Gastrocnemius medialis (tissue), 4 donors: ENCODE data around the gene ATP10A. TPM values are rescaled to one million over a fixed set of nuclear protein-coding genes. Genes with fewer than 3 reads are reported as not detected.

Experiments
- ATAC-seq, 2 donors: fragments of 150-250 bp; one replicate each; pipeline ENCODE4 v1.9.1; 2016
- DNase-seq, 2 donors: peaks; one replicate each; pipeline ENCODE4 v3.0.0-alpha.2; 2019
- H3K27ac ChIP-seq, 4 donors: fragments of 200-600 bp; sonication (generic); 1 replicate in 1 of 4; 2 replicates in 3 of 4; pipeline ENCODE4 v1.5.1; 2016 to 2018; ENCODE audit warnings: mild to moderate bottlenecking in 2 of 4, moderate library complexity in 1 of 4
- H3K27me3 ChIP-seq, 3 donors: fragments of 200-600 bp; sonication (generic) in 2 of 3; 1 replicate in 1 of 3; 2 replicates in 2 of 3; pipeline versions ENCODE4 v1.5.1 to v1.6.0; 2016 to 2019; ENCODE audit warnings: mild to moderate bottlenecking in 1 of 3, moderate library complexity in 1 of 3
- H3K36me3 ChIP-seq, 2 donors: fragments of 200-600 bp; sonication (generic) in 1 of 2; one replicate each; pipeline ENCODE4 v1.5.1; 2017 to 2018
- H3K4me1 ChIP-seq, 2 donors: fragments of 200-600 bp; sonication (generic) in 1 of 2; one replicate each; pipeline ENCODE4 v1.5.1; 2016 to 2017; ENCODE audit warnings: mild to moderate bottlenecking in 2 of 2
- H3K4me3 ChIP-seq, 4 donors: fragments of 200-600 bp; sonication (generic) in 3 of 4; 1 replicate in 1 of 4; 2 replicates in 3 of 4; pipeline ENCODE4 v1.5.1; 2016 to 2019; ENCODE audit warnings: mild to moderate bottlenecking in 2 of 4
- H3K9me3 ChIP-seq, 3 donors: fragments of 200-600 bp; sonication (generic) in 2 of 3; 1 replicate in 1 of 3; 2 replicates in 2 of 3; pipeline ENCODE4 v1.5.1; 2016 to 2019
- CTCF ChIP-seq, 5 experiments: fragments of 450-650 bp in 3 of 5; fragments of 200-600 bp in 2 of 5; sonication (generic) in 2 of 5; IDR thresholded peaks in 4 of 5; conservative IDR thresholded peaks in 1 of 5; 1 replicate in 4 of 5; 2 replicates in 1 of 5; pipeline ENCODE4 v1.5.1; 2016 to 2019; ENCODE audit warnings: antibody characterized with exemption in 5 of 5, mild to moderate bottlenecking in 3 of 5, moderate library complexity in 3 of 5
- POLR2A ChIP-seq, 2 donors: fragments of 450-650 bp; IDR thresholded peaks; one replicate each; pipeline ENCODE4 v1.6.1; 2017; ENCODE audit warnings: antibody characterized with exemption in 2 of 2, mild to moderate bottlenecking in 2 of 2, moderate library complexity in 2 of 2
- in situ Hi-C, 4 donors: fragments of 200-750 bp; cut with MboI; loops; one replicate each; pipeline versions ENCODE4 v1.15.0 to v1.8.0; 2017; ENCODE audit warnings: low sequenced_read_pairs in 4 of 4
- intact Hi-C: fragments of 100-400 bp; cut with DNase I; formaldehyde crosslinking; loops from one replicate; pipeline ENCODE4 v1.15.1; 2023; ENCODE audit warnings: low total_unique reads
- total RNA-seq, 4 donors: library from RNA; depleted of rRNA; stranded (reverse); fragments of >200 nt; gene quantifications; one replicate each; pipeline versions ENCODE4 v1.1.0 to v1.2.3, GENCODE V29; 2016

Gene ATP10A
- total RNA-seq, 4 donors from 2014 or later, result 0.36 to 0.56 (median 0.47) TPM

GRCh38 chr15:25701721-25702465 lies 161.2 kb downstream of the ATP10A start:
- Histone ChIP-seq H3K9me3 (no peaks in the 10 kb centered on the region), H3K27me3 (no peaks in the 10 kb centered on the region), H3K36me3 (no peaks in the 10 kb centered on the region), H3K27ac (no peak overlapping the region), H3K4me3 (no peak overlapping the region), H3K4me1 (no peaks in the 10 kb centered on the region)
- no peak for ATAC-seq
- in situ Hi-C loops, result loop anchor here in 1 of 4 donors (25.0 kb wide), 1 partner anchor 190 kb away; no protein-coding TSS in a partner anchor
- intact Hi-C loops, result no loop called here
- DNase-seq, result no peak
- TF ChIP-seq CTCF (IDR thresholded peaks at IDR 0.05 in 4 of 5, conservative IDR thresholded peaks at IDR 0.05 in 1 of 5) (no peak), POLR2A (IDR thresholded peaks at IDR 0.05) (no peak)

DNA sequence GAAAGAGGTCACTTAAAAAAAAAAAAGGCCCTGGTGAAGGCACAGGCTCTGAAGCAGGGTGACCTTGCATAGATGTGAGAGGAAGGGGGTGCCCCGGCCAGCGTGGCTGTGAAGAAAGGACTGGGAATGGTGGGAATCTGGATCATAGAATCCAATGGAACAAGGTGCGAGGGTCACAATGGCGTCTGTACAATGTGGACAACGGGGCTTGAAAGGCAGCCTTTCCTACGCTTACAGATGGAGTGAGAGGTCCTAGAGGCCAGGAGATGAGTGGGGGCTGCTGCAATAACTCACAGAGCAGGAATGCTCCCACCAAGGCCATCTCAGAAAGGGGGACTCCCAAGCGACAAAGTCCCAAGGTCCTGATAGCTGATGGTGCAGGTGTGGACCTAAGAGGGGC lies 162.2 kb downstream of the ATP10A start:
- no peaks in the 10 kb centered on the region for H3K36me3 ChIP-seq
- H3K27me3 ChIP-seq, result no peaks in the 10 kb centered on the region
- intact Hi-C loops, result no loop called here
- no peak overlapping the region for H3K27ac ChIP-seq
- no peak for DNase-seq
- no peaks in the 10 kb centered on the region for H3K4me1 ChIP-seq
- H3K9me3 ChIP-seq, result no peaks in the 10 kb centered on the region
- in situ Hi-C loops, result loop anchor here in 1 of 4 donors (25.0 kb wide), 1 partner anchor 189 kb away; no protein-coding TSS in a partner anchor
- H3K4me3 ChIP-seq, result no peak overlapping the region
- no peak for TF ChIP-seq CTCF (IDR thresholded peaks at IDR 0.05 in 4 of 5, conservative IDR thresholded peaks at IDR 0.05 in 1 of 5)
- no peak for TF ChIP-seq POLR2A (IDR thresholded peaks at IDR 0.05)
- no peak for ATAC-seq

DNA sequence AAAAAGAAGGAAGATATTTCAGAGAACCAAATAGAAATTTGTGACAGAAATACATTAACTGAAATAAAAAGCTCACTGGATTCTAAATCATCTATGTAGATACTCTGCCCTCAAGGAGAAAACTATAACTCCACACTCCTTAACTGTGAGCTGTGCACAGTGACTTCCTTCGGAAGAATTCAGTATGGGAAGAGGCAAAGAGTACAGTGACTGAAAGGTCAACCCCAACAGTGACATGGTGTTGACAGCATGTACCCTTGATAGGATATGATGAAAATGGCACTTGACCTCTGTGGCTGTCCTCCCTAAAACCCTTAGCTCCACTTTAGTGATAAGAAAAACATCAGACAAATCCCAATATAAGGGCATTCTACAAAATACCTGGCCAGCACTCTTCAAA lies 165.5 kb downstream of the ATP10A start:
- ATAC-seq (no peak), DNase-seq (no peak)
- no peak for TF ChIP-seq CTCF (IDR thresholded peaks at IDR 0.05 in 4 of 5, conservative IDR thresholded peaks at IDR 0.05 in 1 of 5)
- no peak for TF ChIP-seq POLR2A (IDR thresholded peaks at IDR 0.05)
- H3K9me3 ChIP-seq, result no peaks in the 10 kb centered on the region
- H3K36me3 ChIP-seq, result no peaks in the 10 kb centered on the region
- in situ Hi-C loops (loop anchor here in 3 of 4 donors (10.0 kb wide), 2 partner anchors 183 to 193 kb away; no protein-coding TSS in a partner anchor), intact Hi-C loops (no loop called here)
- H3K4me1 ChIP-seq, result peaks cover 0 to 3% of the 10 kb centered on the region in 2 donors
- no peak overlapping the region for H3K4me3 ChIP-seq
- H3K27ac ChIP-seq, result no peak overlapping the region
- H3K27me3 ChIP-seq, result no peaks in the 10 kb centered on the region

DNA sequence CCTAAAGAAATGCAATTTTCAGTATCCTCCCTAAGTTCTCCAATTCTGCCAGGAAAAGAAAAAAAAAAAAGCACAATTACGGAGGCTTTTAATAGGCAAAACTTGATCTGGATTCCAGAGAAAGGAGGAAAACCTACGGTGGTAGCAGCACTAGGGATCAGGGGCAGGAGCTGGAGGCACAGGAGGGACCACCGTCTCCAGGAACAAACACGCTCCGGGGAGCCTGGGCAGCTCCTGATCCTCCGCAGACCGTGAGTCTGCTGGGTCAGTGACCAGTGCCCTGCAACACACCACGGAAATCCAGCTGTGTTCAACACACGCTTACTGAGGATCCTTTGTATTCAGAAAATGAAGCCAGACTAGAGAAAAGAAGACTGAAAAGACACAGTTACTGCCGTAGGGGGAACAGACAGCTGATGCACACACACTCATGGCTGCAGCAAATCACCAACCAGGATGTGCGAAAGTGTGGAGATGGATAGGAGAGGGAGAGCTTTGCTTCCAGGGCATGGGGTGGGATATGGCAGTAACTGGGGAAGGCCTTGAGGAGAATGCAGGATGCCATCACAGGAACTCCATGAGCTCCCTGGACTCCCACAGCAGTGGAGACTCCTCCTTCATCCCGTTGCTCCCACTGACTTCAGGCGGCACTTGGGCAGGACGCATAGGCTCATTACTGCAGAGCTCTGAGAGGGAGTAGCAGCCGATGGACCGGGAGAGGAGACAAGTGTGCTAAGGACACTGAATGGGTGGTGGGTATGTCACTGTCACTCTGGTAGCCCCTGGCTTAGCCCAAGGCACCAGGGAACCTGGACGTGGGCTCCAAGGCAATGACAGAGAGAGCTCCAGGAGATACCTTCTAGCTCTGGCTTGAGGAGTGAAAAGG lies 167.0 kb downstream of the ATP10A start:
- DNase-seq (no peak), ATAC-seq (no peak)
- in situ Hi-C loops (loop anchor here in 3 of 4 donors (10.0 kb wide), 2 partner anchors 181 to 191 kb away; no protein-coding TSS in a partner anchor), intact Hi-C loops (no loop called here)
- no peak for TF ChIP-seq CTCF (IDR thresholded peaks at IDR 0.05 in 4 of 5, conservative IDR thresholded peaks at IDR 0.05 in 1 of 5)
- no peak for TF ChIP-seq POLR2A (IDR thresholded peaks at IDR 0.05)
- Histone ChIP-seq H3K36me3 (no peaks in the 10 kb centered on the region), H3K4me3 (no peak overlapping the region), H3K27ac (no peak overlapping the region), H3K4me1 (peaks cover 0 to 3% of the 10 kb centered on the region in 2 donors), H3K9me3 (no peaks in the 10 kb centered on the region), H3K27me3 (no peaks in the 10 kb centered on the region)
